Breast epithelium (tissue), 4 donors: ENCODE measurements around the gene ABTB1. TPM values are rescaled to one million over a fixed set of nuclear protein-coding genes. Genes with fewer than 3 reads are reported as not detected.

Experiments used
- DNase-seq, 2 donors: peaks; one replicate each; pipeline ENCODE4 v3.0.0-alpha.2; 2019; ENCODE audit warnings: low spot score in 2 of 2
- H3K27ac ChIP-seq, 2 donors: fragments of 200-600 bp; sonication (generic) in 1 of 2; one replicate each; pipeline ENCODE4 v1.5.1; 2016 to 2019; ENCODE audit warnings: mild to moderate bottlenecking in 1 of 2
- H3K27me3 ChIP-seq, 2 donors: fragments of 200-600 bp; sonication (generic) in 1 of 2; one replicate each; pipeline versions ENCODE4 v1.5.1 to v1.6.0; 2017 to 2019; ENCODE audit warnings: control low read depth in 1 of 2, mild to moderate bottlenecking in 1 of 2
- H3K36me3 ChIP-seq: fragments of 200-600 bp; one replicate; pipeline ENCODE4 v1.5.1; 2019
- H3K4me1 ChIP-seq, 2 donors: fragments of 200-600 bp; sonication (generic); one replicate each; pipeline ENCODE4 v1.5.1; 2016 to 2019; ENCODE audit warnings: control low read depth in 1 of 2
- H3K4me3 ChIP-seq, 3 donors: fragments of 200-600 bp; sonication (generic); 1 replicate in 2 of 3; 2 replicates in 1 of 3; pipeline ENCODE4 v1.5.1; 2016 to 2019; ENCODE audit warnings: mild to moderate bottlenecking in 3 of 3, moderate library complexity in 2 of 3
- H3K9me3 ChIP-seq, 2 donors: fragments of 200-600 bp; sonication (generic) in 1 of 2; one replicate each; pipeline ENCODE4 v1.5.1; 2016 to 2019; ENCODE audit warnings: control low read depth in 1 of 2
- POLR2A ChIP-seq: fragments of 450-650 bp; IDR thresholded peaks from one replicate; pipeline ENCODE4 v1.6.1; 2016; ENCODE audit warnings: antibody characterized with exemption, mild to moderate bottlenecking, moderate library complexity
- POLR2AphosphoS5 ChIP-seq, 3 donors: sonication (generic); formaldehyde crosslinking; IDR thresholded peaks; one replicate each; pipeline ENCODE4 v1.6.1; 2017; ENCODE audit warnings: antibody characterized with exemption in 3 of 3
- intact Hi-C: fragments of 100-400 bp; cut with DNase I; formaldehyde crosslinking; loops from one replicate; pipeline ENCODE4 v1.15.1; 2023; ENCODE audit warnings: low total_unique reads
- total RNA-seq, 3 donors: library from RNA; depleted of rRNA; stranded (reverse); fragments of >200 nt; gene quantifications; one replicate each; pipeline ENCODE4 v1.1.0, GENCODE V29; 2016
- TF ChIP-seq, protein P1 (sequence below), 3 donors: fragments of 450-650 bp; IDR thresholded peaks; one replicate each; pipeline ENCODE4 v1.5.1; 2016 to 2017; ENCODE audit warnings: antibody characterized with exemption in 3 of 3, mild to moderate bottlenecking in 3 of 3, moderate library complexity in 3 of 3

The ABTB1 gene
- total RNA-seq, 3 donors from 2014 or later: 32.0 to 43.6 (median 40.2) TPM

DNA sequence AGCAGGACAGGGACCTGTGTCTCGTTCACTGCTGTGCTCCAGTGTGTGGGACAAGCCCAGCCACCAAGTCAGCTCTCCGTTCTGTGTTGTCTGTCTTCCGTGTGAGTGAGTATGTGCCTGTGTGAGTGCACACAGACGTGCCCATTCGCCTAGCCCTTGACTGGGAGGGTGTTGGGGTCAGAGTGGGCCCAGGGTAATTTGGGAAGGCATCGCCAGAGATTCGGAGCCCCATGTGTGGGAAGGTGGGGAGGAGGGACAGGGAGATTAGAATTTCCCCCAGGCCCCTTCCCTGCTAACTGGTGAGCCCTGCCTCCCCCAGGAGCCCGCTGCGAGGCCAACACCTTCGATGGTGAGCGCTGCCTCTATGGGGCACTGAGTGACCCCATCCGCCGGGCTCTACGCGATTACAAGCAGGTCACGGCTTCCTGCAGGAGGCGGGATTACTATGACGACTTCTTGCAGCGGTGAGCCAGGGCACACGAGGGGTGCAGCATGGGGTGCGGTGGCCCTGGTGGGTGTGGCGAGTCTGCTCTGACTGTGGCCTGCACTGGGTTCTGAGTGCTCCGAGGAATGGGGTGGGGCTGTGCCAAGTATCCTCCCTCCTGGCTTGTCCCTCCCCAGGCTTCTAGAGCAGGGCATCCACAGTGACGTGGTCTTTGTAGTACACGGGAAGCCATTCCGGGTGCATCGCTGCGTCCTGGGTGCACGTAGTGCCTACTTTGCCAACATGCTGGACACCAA lies 3.1 kb downstream of the ABTB1 start:
- no peaks in the 10 kb centered on the region for H3K9me3 ChIP-seq
- H3K36me3 ChIP-seq: peaks cover 6% of the 10 kb centered on the region
- H3K4me1 ChIP-seq: peaks cover 0 to 3% of the 10 kb centered on the region in 2 donors
- H3K27me3 ChIP-seq: no peaks in the 10 kb centered on the region
- no peak overlapping the region for H3K4me3 ChIP-seq
- intact Hi-C loops: no loop called here
- DNase-seq: peak in 1 of 2 donors; percentile 42
- H3K27ac ChIP-seq: no peak overlapping the region
- TF ChIP-seq POLR2AphosphoS5 (IDR thresholded peaks at IDR 0.05) (no peak), POLR2A (no peak)
- TF ChIP-seq, protein P1, sequence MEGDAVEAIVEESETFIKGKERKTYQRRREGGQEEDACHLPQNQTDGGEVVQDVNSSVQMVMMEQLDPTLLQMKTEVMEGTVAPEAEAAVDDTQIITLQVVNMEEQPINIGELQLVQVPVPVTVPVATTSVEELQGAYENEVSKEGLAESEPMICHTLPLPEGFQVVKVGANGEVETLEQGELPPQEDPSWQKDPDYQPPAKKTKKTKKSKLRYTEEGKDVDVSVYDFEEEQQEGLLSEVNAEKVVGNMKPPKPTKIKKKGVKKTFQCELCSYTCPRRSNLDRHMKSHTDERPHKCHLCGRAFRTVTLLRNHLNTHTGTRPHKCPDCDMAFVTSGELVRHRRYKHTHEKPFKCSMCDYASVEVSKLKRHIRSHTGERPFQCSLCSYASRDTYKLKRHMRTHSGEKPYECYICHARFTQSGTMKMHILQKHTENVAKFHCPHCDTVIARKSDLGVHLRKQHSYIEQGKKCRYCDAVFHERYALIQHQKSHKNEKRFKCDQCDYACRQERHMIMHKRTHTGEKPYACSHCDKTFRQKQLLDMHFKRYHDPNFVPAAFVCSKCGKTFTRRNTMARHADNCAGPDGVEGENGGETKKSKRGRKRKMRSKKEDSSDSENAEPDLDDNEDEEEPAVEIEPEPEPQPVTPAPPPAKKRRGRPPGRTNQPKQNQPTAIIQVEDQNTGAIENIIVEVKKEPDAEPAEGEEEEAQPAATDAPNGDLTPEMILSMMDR (IDR thresholded peaks at IDR 0.05): no peak

DNA sequence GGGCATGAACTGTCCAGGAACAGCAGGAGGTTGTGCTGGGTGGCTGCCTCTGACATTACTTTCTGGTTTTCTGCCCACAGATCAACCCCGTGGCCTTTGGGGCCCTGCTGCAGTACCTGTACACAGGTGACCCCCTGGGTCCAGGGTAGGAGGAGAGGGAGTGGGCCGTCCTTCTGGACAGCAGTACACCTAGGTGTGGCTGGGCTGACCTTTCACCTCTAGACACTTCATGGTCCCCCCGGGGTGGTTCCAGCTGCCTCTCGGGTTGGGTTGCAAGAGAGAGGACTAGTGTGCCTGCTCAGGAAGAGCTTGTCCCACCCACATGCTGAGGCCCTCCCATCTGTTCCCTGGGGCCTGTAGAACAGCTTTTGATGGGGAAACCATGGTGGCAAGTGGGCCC lies 3.7 kb downstream of the ABTB1 start:
- H3K27me3 ChIP-seq: no peaks in the 10 kb centered on the region
- peak in 1 of 2 donors; percentile 43 for DNase-seq
- intact Hi-C loops: no loop called here
- no peak overlapping the region for H3K27ac ChIP-seq
- peaks cover 6% of the 10 kb centered on the region for H3K36me3 ChIP-seq
- H3K4me3 ChIP-seq: no peak overlapping the region
- H3K9me3 ChIP-seq: no peaks in the 10 kb centered on the region
- TF ChIP-seq POLR2A (no peak), POLR2AphosphoS5 (IDR thresholded peaks at IDR 0.05) (no peak)
- TF ChIP-seq, protein P1 (IDR thresholded peaks at IDR 0.05): no peak
- H3K4me1 ChIP-seq: peaks cover 0 to 3% of the 10 kb centered on the region in 2 donors

DNA sequence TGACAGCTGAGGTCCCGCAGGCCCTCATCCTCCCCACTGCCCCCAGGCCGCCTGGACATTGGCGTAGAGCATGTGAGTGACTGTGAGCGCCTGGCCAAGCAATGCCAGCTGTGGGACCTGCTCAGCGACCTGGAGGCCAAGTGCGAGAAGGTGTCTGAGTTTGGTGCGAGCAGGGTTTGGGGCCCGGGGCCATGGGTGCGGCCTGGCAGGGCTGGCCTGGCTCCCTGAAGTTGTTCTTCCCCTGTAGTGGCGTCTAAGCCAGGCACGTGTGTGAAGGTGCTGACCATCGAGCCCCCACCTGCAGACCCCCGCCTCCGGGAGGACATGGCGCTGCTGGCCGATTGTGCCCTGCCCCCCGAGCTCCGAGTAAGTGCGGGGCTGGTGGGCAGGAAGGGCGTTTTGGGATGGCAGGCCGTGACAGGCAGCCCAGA lies 4.2 kb downstream of the ABTB1 start:
- Histone ChIP-seq H3K9me3 (no peaks in the 10 kb centered on the region), H3K27me3 (no peaks in the 10 kb centered on the region), H3K4me3 (no peak overlapping the region), H3K36me3 (peaks cover 6% of the 10 kb centered on the region), H3K27ac (no peak overlapping the region), H3K4me1 (no peaks in the 10 kb centered on the region)
- no peak for TF ChIP-seq POLR2A
- no peak for TF ChIP-seq POLR2AphosphoS5 (IDR thresholded peaks at IDR 0.05)
- TF ChIP-seq, protein P1 (IDR thresholded peaks at IDR 0.05): no peak
- intact Hi-C loops: no loop called here
- DNase-seq: peak in 1 of 2 donors; percentile 47

DNA sequence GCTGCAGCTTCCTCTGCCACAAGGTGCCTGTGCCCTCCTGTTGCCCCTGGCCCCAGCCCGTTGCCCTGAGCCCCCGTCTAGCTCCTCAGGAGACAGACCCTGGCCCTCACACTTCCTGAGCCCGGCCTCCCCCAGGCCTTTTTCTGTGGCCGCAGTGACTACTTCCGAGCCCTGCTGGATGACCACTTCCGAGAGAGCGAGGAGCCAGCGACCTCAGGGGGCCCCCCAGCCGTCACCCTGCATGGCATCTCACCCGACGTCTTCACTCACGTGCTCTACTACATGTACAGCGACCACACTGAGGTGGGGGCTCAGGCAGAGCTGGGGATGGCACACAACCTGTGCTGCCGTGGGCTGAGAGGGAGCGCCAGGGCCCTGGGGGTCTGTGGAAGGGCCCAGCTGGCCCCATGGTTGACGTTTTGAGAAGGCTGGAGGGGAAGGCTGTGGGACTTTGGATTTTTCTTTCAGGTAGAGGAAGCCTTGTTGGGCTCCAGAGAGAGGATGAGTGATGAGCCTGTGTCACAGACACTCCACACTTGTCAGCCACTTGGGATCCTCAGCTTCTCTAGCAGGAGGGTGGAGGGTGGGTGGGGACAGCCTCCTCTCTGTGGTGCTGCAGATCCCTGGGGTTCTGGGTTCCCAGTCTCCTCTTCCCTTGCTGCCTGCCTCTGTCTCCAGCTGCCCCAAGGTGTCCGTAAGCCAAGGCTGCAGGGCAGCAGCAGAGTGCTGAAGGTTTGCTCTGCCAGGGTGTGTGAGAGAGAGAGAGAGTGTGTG lies 5.0 kb downstream of the ABTB1 start:
- Histone ChIP-seq H3K4me1 (no peaks in the 10 kb centered on the region), H3K4me3 (no peak overlapping the region), H3K27me3 (no peaks in the 10 kb centered on the region), H3K36me3 (peaks cover 6% of the 10 kb centered on the region), H3K27ac (peak overlapping the region in 1 of 2 donors; percentile 32), H3K9me3 (no peaks in the 10 kb centered on the region)
- intact Hi-C loops: no loop called here
- no peak for TF ChIP-seq POLR2A
- TF ChIP-seq, protein P1 (IDR thresholded peaks at IDR 0.05): no peak
- no peak for TF ChIP-seq POLR2AphosphoS5 (IDR thresholded peaks at IDR 0.05)
- peak in 1 of 2 donors; percentile 39 for DNase-seq

DNA sequence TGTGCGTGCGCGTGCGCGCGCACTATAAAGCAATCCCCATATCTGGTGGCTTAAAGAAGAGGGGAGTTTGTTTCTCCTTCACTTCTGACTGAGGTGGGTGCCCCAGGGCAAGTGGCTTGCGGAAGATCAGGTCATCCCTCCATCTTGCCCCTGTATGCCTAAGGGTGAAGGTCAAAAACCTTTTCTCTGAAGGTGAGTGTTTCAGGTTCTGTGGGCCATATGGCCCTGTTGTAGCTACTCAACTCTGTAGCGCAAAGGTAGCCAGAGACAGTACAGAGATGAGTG lies 5.5 kb downstream of the ABTB1 start:
- Histone ChIP-seq H3K27ac (peak overlapping the region in 1 of 2 donors; percentile 32), H3K27me3 (no peaks in the 10 kb centered on the region), H3K36me3 (peaks cover 6% of the 10 kb centered on the region), H3K9me3 (no peaks in the 10 kb centered on the region), H3K4me3 (no peak overlapping the region), H3K4me1 (no peaks in the 10 kb centered on the region)
- TF ChIP-seq, protein P1 (IDR thresholded peaks at IDR 0.05): no peak
- TF ChIP-seq POLR2AphosphoS5 (IDR thresholded peaks at IDR 0.05) (no peak), POLR2A (no peak)
- peak in 1 of 2 donors; percentile 35 for DNase-seq
- intact Hi-C loops: no loop called here
